GM21528 (cell line): ENCODE data around the gene KIF18A.
A peak's percentile ranks its signal among the peaks of the same experiment; 100 is the strongest.
"Not testable (repeated sequence)": the region's sequence is repeated elsewhere in the genome, so short reads cannot be mapped to it uniquely, and the experiment has no call there.

Experiments
- ATAC-seq: cut with Tn5 transposase; IDR thresholded peaks from one replicate; pipeline ENCODE4 v1.9.1; 2021; ENCODE audit warnings: mild to moderate bottlenecking, moderate library complexity; ENCODE audit not compliant: unreplicated experiment, low FRiP score

The KIF18A gene

GRCh38 chr11:28107191-28107749 is 686 bp downstream of the KIF18A start:
- peak; percentile 4 for ATAC-seq

GRCh38 chr11:28106353-28107043 is 1.5 kb downstream of the KIF18A start:
- ATAC-seq: no peak

- ATAC-seq: no peak
Measured at GRCh38 chr11:28105869-28106268, 2.1 kb downstream of the KIF18A start.

- ATAC-seq: no peak
Measured at GRCh38 chr11:28104984-28105383, 3.0 kb downstream of the KIF18A start.

GRCh38 chr11:28104425-28104824 is 3.5 kb downstream of the KIF18A start:
- ATAC-seq: no peak

GRCh38 chr11:28102300-28102699 is 5.7 kb downstream of the KIF18A start:
- not testable (repeated sequence) for ATAC-seq

GRCh38 chr11:28100665-28101064 is 7.3 kb downstream of the KIF18A start:
- no peak for ATAC-seq

- no peak for ATAC-seq
Measured at GRCh38 chr11:28099715-28100114, 8.2 kb downstream of the KIF18A start.

GRCh38 chr11:28098257-28098656 is 9.7 kb downstream of the KIF18A start:
- no peak for ATAC-seq

GRCh38 chr11:28092786-28093185 is 15.2 kb downstream of the KIF18A start:
- no peak for ATAC-seq

- ATAC-seq: no peak
Measured at GRCh38 chr11:28090052-28090749, 17.8 kb downstream of the KIF18A start.

- no peak for ATAC-seq
Measured at GRCh38 chr11:28089378-28089777, 18.6 kb downstream of the KIF18A start.

GRCh38 chr11:28087693-28088092 is 20.3 kb downstream of the KIF18A start:
- not testable (repeated sequence) for ATAC-seq

- not testable (repeated sequence) for ATAC-seq
Measured at GRCh38 chr11:28087192-28087591, 20.8 kb downstream of the KIF18A start.

- no peak for ATAC-seq
Measured at GRCh38 chr11:28086569-28086968, 21.4 kb downstream of the KIF18A start.

GRCh38 chr11:28083118-28083517 is 24.8 kb downstream of the KIF18A start:
- ATAC-seq: no peak

GRCh38 chr11:28077521-28077920 is 30.4 kb downstream of the KIF18A start:
- no peak for ATAC-seq

- no peak for ATAC-seq
Measured at GRCh38 chr11:28072321-28072720, 35.6 kb downstream of the KIF18A start.

- ATAC-seq: no peak
Measured at GRCh38 chr11:28071305-28071704, 36.7 kb downstream of the KIF18A start.

- no peak for ATAC-seq
Measured at GRCh38 chr11:28058333-28058732, 49.6 kb downstream of the KIF18A start.

- no peak for ATAC-seq
Measured at GRCh38 chr11:28054821-28055220, 53.1 kb downstream of the KIF18A start.
